Left lobe of liver (tissue), 2 donors: ENCODE measurements around the gene MMRN2. TPM values are rescaled to one million over a fixed set of nuclear protein-coding genes. Genes with fewer than 3 reads are reported as not detected.
"Not testable (repeated sequence)": the region's sequence is repeated elsewhere in the genome, so short reads cannot be mapped to it uniquely, and the experiment has no call there.

Experiments used
- ATAC-seq: fragments of 200-7000 bp; cut with Tn5 transposase; one replicate; pipeline ENCODE4 v1.9.1; 2020; ENCODE audit warnings: mild to moderate bottlenecking, moderate library complexity
- DNase-seq: peaks from one replicate; pipeline ENCODE4 v3.0.0-alpha.2; 2020; ENCODE audit warnings: low spot score
- total RNA-seq: library from RNA; stranded (reverse); gene quantifications from one replicate; pipeline ENCODE4 v1.2.1, GENCODE V29; 2021
- donor health status: DM: no; HTN: no; CAD: no; lungs with moderate emphysema.
- donor health status: DM: no; HTN: yes; CAD: no.

Gene MMRN2
- total RNA-seq, 1 donor from 2014 or later: 9.6 TPM

- ATAC-seq: peak; percentile 18
- peak; percentile 52 for DNase-seq
Measured at GRCh38 chr10:86958116-86958900, 893 bp upstream of the MMRN2 start, which contains the start of gene SNCG. TSS of gene SNCG (plus strand) at chr10:86958599. CDS start at chr10:86958698, 99 bp downstream.

- no peak for DNase-seq
- ATAC-seq: no peak
Measured at GRCh38 chr10:86956848-86957448, 467 bp downstream of the MMRN2 start.

- DNase-seq (no peak), ATAC-seq (no peak)
Measured at GRCh38 chr10:86956195-86956847, 1.1 kb downstream of the MMRN2 start.

GRCh38 chr10:86955501-86956194, 1.8 kb downstream of the MMRN2 start:
- DNase-seq: peak; percentile 44
- no peak for ATAC-seq

GRCh38 chr10:86954681-86955500, 2.5 kb downstream of the MMRN2 start:
- DNase-seq (no peak), ATAC-seq (no peak)

DNA sequence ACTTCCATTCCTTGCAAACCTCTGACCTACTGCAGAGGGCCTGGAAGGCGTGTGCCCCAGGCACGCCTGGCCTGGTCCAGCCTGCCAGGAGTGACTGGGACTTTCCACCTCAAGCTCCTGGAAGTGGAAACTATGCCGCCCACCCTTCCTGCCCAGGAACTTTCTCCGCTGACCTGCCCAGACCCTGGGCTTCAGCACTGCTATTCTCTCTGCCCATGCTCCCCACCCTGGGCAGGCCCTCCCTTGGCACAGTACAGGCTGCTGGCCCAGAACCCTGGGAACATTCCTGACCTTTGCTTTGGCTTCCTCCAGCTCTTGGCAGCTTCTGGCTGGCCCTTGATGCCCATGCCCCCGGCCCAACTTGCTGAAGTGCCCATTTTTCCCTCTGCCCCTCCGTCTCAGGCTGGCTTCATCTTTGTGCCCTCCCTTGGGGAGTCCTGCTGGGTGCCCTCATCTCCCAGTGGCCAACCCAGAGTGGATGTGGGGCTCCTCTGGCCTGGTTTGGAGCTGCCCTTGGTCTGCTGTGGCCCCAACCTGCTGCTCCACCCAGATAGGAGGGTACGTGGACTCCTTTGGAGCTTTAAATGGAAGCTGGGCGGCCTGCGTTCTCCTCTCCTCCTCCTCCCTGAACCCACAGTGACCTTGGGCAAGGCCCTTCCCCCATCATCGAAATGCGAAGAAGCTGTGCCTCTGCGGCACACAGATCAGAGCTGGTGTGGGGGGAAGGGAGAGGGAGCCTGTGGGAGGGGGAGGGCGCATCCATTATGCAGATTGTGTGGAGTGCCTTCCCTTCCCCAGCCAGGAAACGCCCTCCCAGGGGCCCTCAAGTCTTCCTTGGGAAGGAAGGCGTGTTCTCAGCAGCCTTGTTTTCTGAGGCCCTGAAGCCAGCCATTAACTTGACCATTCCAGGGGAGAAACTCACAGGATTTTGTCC, 3.4 kb downstream of the MMRN2 start:
- ATAC-seq: peak; percentile 83
- DNase-seq: peak; percentile 69

DNA sequence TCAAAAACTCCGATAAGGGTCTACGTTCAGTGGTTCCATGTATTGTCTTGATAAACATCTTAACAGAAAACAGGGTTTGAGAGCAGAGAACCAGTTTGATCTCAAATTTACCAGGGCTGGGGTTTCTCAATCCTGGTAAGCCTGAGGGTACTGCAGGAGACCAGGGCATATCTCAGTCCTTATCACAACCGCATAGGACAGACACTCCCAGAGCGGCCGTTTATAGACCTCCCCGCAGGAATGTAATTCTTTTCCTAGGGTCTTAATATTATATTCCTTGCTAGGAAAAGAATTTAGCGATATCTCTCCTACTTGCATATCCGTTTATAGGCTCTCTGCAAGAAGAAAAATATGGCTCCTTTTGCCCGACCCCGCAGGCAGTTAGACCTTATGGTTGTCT, 4.7 kb downstream of the MMRN2 start:
- DNase-seq, ATAC-seq: not testable (repeated sequence)

- no peak for ATAC-seq
- DNase-seq: no peak
Measured at GRCh38 chr10:86952106-86952505, 5.3 kb downstream of the MMRN2 start.

DNA sequence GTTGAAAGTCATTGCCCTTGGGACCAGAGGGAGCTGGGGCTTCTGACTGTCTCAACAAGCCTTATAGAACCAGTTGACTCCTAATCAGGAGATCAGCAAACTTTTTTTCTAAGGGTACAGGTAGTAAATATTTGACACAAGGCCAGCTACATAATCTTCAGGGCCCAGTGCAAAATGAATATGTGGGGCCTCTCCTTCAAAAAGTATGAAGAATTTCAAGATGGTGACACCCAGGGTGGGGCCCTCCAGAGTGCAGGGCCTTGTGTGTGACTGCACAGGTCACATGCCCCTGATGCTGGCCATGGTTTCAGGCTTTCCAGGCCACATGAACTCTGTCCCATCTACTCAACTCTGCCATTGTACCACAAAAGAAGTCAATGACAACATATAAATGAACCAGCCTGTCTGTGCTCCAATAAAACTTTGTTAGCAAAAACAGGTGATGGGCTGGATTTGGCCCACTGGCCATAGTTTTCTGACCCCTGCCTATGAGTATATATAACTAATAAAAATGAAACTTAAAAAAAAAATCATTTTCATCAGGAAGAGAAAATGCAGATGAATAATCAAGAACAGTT, 6.1 kb downstream of the MMRN2 start:
- DNase-seq: no peak
- no peak for ATAC-seq

DNA sequence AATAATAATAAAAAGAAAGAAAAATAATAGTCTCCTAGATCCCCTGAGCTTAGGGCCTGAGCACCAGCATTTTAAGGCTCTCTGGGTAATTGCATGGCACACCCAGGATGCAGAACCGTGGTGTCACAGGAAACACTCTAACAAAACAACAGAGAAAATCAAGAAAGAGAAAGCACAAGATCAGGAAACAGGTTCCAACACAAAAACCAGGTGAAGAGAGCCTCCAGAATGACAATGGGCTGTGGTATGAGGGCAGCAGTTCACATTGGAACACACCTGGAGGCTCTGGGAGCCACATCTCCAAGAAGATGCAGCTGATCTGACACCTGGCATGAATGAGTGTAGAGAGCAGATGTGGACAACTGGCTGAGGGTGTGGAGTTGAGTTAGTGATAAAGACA, 7.1 kb downstream of the MMRN2 start:
- no peak for ATAC-seq
- DNase-seq: no peak

DNA sequence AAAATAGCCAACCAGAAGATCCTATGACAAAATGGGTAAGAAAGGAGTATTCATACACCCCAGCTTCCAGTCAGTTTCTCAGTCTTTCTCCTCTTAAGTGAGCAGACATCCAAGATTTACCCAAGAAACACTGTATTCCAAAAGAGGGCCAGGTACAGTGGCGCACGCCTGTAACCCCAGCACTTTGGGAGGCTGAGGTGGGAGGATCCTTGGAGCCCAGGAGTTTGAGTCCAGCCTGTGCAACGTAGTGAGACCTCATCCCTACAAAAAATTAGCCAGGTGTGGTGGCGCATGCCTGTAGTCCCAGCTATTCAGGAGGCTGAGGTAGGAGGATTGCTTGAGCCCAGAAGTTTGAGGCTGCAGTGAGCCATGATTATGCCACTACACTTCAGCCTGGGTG, 9.6 kb downstream of the MMRN2 start:
- ATAC-seq: not testable (repeated sequence)
- DNase-seq: peak; percentile 31

DNA sequence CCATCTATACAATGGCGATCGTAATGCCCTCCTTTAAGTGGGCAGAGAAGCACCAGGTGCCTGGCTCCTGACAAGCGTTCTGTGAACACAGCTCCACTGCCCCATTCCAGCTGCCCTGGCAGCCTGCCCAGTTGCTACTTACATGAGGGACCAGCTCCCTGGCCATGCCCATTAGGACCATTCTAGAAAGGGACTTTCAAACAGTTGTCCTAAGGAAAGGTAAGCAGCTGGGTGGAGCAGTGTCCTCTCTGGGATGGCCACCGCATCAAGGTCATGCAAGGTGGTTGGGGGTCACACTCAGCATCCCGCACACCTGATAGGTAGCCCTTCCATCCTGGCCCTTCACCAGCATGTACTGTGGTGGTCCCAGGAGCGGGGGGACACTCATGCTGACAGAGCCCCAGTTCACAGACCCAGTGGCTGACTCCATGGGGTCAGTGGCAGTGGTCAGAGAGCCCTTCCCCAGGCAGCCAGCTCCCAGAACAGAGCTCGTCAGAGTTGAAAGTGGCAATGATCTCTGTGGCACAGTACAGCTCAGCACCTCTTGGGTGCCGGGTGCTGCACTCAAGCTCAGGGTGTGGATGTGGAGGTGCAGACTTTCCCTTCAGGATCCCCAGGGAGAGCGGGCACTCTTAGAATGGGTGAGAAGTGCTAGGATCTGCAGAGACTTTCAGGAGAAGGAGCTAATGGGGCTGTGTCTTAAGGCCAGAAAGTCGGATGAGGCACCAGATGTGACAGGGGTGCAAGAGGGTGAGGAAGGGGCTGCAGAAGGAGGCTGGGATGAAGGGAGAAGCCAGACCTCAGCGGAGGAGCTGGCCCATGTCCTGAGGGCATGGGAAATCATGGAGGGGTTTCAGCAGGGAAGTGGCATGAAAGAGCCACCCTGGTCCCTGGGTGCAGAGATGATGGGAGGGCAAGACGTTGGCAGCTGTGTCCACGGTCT, 10.9 kb downstream of the MMRN2 start:
- ATAC-seq: no peak

DNA sequence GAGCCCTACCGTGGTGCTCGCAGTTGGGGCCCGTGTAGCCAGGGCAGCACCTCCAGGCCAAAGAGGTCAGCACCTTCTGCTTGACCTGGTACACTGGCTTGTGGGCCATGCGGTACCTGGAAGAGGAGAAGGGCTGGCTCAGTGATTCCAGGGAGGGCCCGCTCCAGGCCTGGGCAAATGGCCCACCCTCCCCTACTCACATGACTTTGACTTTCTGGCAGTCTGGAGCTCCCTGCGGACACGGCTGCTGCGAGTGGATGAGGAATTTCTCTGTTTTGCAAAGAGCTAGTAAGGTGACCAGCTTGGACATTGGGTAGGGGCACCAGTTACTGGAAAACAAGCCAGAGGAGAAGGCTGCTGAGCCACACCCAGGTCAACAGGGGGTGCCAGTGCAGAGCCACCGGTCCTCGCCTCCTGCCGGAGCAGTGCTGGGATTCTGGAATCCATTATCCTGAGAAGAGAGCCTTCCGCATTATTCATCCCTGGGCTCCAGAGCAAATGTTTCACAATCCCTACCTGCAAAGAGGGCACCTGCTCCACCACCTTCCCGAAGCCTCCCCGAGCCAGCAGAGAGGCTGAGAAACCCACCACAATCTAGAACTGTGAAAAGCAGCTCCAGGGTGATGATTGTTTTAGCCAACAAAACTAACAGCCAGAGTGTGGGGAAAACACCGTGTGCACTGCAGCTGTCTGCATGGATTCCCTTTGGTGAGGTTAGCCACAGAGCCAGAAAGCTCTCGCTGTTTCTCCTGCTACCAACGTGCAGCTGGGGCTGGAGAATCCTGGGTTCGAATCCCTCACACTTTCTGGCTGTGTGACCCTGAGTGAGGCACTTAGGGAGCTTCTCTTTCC, 11.8 kb downstream of the MMRN2 start:
- DNase-seq (peak; percentile 42), ATAC-seq (no peak)

More for the DNA sequence above, 10.9 kb downstream of the MMRN2 start:
- DNase-seq: peak; percentile 48

DNA sequence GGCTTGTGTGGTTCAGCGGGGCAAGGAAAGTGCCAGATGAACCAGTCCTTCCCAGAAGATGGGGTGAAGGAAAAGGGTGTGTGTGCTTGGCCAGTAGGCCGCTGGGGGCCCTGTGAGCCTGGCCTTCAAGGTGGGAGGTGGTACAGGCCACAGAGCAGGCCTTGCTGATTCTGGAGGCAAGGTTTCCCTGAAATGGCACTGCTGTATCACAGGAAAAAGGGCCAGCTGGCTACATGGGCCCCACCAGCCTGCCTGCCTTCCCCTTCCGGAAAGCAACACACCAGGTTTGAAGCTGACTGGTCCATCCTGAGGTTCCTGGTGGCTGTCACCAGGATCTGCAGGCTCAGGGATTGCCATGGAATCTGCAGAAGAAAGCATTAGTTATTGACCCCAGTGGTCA, 12.5 kb downstream of the MMRN2 start:
- ATAC-seq (no peak), DNase-seq (peak; percentile 29)

GRCh38 chr10:86944471-86944870, 12.9 kb downstream of the MMRN2 start:
- no peak for DNase-seq
- ATAC-seq: no peak

GRCh38 chr10:86944031-86944419, 13.4 kb downstream of the MMRN2 start:
- ATAC-seq (peak; percentile 39), DNase-seq (peak; percentile 54)
